ENCODE measurements around the gene CPSF6. TPM values are rescaled to one million over a fixed set of nuclear protein-coding genes. Genes with fewer than 3 reads are reported as not detected.

CPSF6 gene
- total RNA-seq, 1 donor = 23.9 TPM

DNA sequence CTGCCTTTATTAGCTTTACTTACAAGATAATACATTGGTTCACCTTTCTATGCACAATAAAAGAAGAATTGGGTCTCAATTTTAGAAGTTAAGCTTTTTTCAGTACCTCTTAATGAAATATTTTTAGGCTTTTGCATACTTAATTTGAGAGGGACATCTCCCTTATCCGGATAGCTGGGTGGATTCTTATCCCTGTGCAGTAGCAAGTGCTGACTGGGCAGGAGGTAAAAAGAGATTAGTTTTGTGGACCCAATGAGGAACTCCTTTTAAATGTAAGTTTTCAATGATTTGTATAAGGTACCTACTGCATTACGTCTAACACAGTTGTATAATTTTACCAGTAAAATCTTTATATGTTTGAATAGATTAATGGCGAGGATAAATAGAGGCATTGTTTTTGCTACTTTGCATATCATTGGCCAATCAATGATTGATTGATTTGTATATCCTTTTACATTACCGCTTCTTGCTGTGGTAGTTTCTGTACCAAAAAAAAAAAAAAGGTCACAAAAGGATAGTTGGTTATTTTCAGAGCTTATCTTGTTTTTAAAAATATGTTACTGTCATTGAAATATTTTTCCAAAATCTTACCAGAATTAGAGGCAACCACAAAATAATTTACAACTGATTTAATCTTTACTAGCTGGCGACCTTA lies 2.2 kb downstream of the CPSF6 start:
- Histone ChIP-seq H3K79me2 (ENCODE audit: insufficient read depth, low read length) (peaks cover 72% of the 10 kb centered on the region), H3K4me1 (ENCODE audit: insufficient read depth, low read length) (peaks cover 15% of the 10 kb centered on the region), H3K36me3 (ENCODE audit: insufficient read depth, low read length) (no peaks in the 10 kb centered on the region), H3K4me3 (ENCODE audit: insufficient read depth, low read length) (peak overlapping the region; percentile 92), H3K27me3 (ENCODE audit: insufficient read depth, low read length) (no peaks in the 10 kb centered on the region), H4K20me1 (ENCODE audit: insufficient read depth, low read length) (peaks cover 45% of the 10 kb centered on the region), H3K4me2 (ENCODE audit: insufficient read depth, low read length) (peak overlapping the region; percentile 96), H3K27ac (ENCODE audit: low read depth, low read length) (no peak overlapping the region), H3K9me3 (ENCODE audit: low read depth, low read length) (no peaks in the 10 kb centered on the region), H2AFZ (ENCODE audit: low read length) (no peak overlapping the region)
- no peak for DNase-seq (ENCODE audit: insufficient read length, low spot score, missing footprints)
- no peak for TF ChIP-seq CTCF (IDR thresholded peaks at IDR 0.05; ENCODE audit: extremely low read depth, low read depth, low read length)

GRCh38 chr12:69243099-69244084 lies 4.0 kb downstream of the CPSF6 start:
- Histone ChIP-seq H3K9me3 (ENCODE audit: low read depth, low read length) (no peaks in the 10 kb centered on the region), H2AFZ (ENCODE audit: low read length) (no peak overlapping the region), H4K20me1 (ENCODE audit: insufficient read depth, low read length) (peaks cover 54% of the 10 kb centered on the region), H3K36me3 (ENCODE audit: insufficient read depth, low read length) (no peaks in the 10 kb centered on the region), H3K79me2 (ENCODE audit: insufficient read depth, low read length) (peaks cover 90% of the 10 kb centered on the region), H3K4me2 (ENCODE audit: insufficient read depth, low read length) (no peak overlapping the region), H3K27me3 (ENCODE audit: insufficient read depth, low read length) (no peaks in the 10 kb centered on the region), H3K27ac (ENCODE audit: low read depth, low read length) (no peak overlapping the region), H3K4me3 (ENCODE audit: insufficient read depth, low read length) (no peak overlapping the region), H3K4me1 (ENCODE audit: insufficient read depth, low read length) (peaks cover 15% of the 10 kb centered on the region)
- no peak for DNase-seq (ENCODE audit: insufficient read length, low spot score, missing footprints)
- no peak for TF ChIP-seq CTCF (IDR thresholded peaks at IDR 0.05; ENCODE audit: extremely low read depth, low read depth, low read length)

DNA sequence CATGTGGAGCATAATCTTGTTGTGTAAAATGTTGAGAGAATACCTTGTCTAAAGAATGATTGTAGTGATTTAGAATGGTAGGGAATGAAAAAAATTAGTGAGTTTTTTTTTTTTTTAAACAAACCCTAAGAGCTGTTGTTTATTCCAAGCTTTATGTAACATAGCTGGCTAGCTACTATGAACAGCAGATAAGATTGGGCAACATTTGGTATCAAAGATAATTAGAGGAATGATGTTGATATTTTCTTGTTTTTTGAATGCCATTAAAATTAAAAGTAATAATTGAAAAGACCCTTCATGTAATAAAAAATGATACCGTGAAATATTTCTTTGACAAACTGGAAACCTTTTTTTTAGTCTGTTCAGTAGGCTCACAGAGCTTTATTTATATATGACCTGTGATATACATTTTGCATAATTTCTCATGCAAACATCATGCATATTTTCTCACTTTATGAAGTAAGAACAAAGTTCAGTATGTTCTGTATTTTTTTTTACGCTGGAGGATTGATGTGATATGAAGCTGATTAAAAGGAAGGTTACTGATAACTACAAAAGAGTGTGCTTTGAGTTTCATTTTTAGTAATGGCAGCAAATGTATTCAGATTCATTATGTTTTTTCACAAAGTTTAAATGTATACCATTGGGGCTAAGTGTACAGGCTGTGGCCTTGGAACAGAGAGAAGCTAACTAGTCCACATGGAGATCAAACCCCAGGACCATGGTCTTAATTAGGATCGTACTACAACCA lies 8.1 kb downstream of the CPSF6 start:
- H3K4me3 ChIP-seq (ENCODE audit: insufficient read depth, low read length) = no peak overlapping the region
- peaks cover 51% of the 10 kb centered on the region for H4K20me1 ChIP-seq (ENCODE audit: insufficient read depth, low read length)
- H3K4me1 ChIP-seq (ENCODE audit: insufficient read depth, low read length) = no peaks in the 10 kb centered on the region
- H3K36me3 ChIP-seq (ENCODE audit: insufficient read depth, low read length) = no peaks in the 10 kb centered on the region
- peaks cover 95% of the 10 kb centered on the region for H3K79me2 ChIP-seq (ENCODE audit: insufficient read depth, low read length)
- H3K27me3 ChIP-seq (ENCODE audit: insufficient read depth, low read length) = no peaks in the 10 kb centered on the region
- no peak overlapping the region for H2AFZ ChIP-seq (ENCODE audit: low read length)
- TF ChIP-seq CTCF (IDR thresholded peaks at IDR 0.05; ENCODE audit: extremely low read depth, low read depth, low read length) = no peak
- no peak overlapping the region for H3K4me2 ChIP-seq (ENCODE audit: insufficient read depth, low read length)
- H3K9me3 ChIP-seq (ENCODE audit: low read depth, low read length) = no peaks in the 10 kb centered on the region
- no peak for DNase-seq (ENCODE audit: insufficient read length, low spot score, missing footprints)
- no peak overlapping the region for H3K27ac ChIP-seq (ENCODE audit: low read depth, low read length)

Data from osteoblast (primary cell).